ENCODE data around the gene CUBN. TPM values are rescaled to one million over a fixed set of nuclear protein-coding genes. Genes with fewer than 3 reads are reported as not detected.
A peak's percentile ranks its signal among the peaks of the same experiment; 100 is the strongest.

CUBN gene
- total RNA-seq, 1 experiment from 2014 or later = 0.07 TPM

DNA sequence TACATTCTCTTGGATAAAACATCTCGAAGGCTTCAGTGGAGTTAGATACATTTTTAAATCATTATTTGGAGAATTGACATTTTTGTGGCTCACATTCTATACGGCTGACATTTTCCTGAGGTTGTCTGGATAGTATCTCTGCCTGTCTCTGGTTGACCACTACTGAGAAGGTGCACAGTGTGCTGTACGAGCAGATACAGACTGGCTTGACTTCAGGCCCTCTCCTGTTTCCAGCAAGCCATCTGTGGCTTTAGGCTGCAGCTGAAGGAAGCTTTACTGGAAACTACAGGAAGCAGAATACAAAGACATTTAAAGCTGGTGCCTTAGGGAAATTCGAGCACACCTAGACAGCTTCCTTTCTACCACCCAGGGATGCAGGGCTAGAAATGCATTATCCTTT lies 273.0 kb downstream of the CUBN start:
- Histone ChIP-seq H3K4me1 (replicated peaks; ENCODE audit: insufficient read depth) (no peaks in the 10 kb centered on the region), H2AFZ (no peak overlapping the region), H3K4me2 (no peak overlapping the region), H3K9me2 (ENCODE audit: insufficient read depth) (no peaks in the 10 kb centered on the region), H3K27ac (no peak overlapping the region), H3K79me2 (ENCODE audit: low read depth) (no peaks in the 10 kb centered on the region), H3K4me3 (no peak overlapping the region), H3K27me3 (ENCODE audit: insufficient read depth, low read depth) (no peaks in the 10 kb centered on the region), H3K9me3 (ENCODE audit: insufficient read depth, low read depth) (no peaks in the 10 kb centered on the region), H3K36me3 (ENCODE audit: low read depth) (no peaks in the 10 kb centered on the region), H3F3A (ENCODE audit: insufficient read depth, low read depth) (no peaks in the 10 kb centered on the region), H4K20me1 (ENCODE audit: insufficient read depth) (no peaks in the 10 kb centered on the region)
- TF ChIP-seq EZH2 (IDR thresholded peaks at IDR 0.05; ENCODE audit: low read depth) = no peak
- TF ChIP-seq, protein P1, sequence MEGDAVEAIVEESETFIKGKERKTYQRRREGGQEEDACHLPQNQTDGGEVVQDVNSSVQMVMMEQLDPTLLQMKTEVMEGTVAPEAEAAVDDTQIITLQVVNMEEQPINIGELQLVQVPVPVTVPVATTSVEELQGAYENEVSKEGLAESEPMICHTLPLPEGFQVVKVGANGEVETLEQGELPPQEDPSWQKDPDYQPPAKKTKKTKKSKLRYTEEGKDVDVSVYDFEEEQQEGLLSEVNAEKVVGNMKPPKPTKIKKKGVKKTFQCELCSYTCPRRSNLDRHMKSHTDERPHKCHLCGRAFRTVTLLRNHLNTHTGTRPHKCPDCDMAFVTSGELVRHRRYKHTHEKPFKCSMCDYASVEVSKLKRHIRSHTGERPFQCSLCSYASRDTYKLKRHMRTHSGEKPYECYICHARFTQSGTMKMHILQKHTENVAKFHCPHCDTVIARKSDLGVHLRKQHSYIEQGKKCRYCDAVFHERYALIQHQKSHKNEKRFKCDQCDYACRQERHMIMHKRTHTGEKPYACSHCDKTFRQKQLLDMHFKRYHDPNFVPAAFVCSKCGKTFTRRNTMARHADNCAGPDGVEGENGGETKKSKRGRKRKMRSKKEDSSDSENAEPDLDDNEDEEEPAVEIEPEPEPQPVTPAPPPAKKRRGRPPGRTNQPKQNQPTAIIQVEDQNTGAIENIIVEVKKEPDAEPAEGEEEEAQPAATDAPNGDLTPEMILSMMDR (conservative IDR thresholded peaks at IDR 0.05) = no peak
- ChIA-PET CTCF (no interaction called here), POLR2A (ENCODE audit: unreplicated experiment) (no interaction called here)
- intact Hi-C loops (cut with micrococcal nuclease; ENCODE audit: unreplicated experiment) = no loop called here
- BruUV-seq (replicated peaks) = no TSS peak
- DNase-seq = no peak

DNA sequence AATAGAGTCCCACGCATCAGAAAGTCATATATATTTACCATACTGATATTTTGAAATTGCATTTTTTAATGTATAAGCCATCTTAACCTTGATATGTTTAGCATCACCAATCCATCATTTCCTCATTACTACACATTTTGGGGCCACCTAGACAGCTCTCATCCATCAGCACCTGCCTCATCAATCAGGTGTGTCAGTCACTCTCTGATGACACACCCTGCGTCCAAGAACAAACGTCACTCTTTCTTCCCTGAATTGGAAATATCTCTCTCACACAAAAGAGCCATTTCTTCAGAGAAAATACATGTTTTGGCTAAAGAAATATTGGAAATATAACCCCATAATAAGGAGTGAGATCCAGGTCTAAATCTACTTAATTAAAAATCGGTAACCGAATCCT lies 273.5 kb downstream of the CUBN start:
- CTCF ChIA-PET = no interaction called here
- POLR2A ChIA-PET (ENCODE audit: unreplicated experiment) = no interaction called here
- no peaks in the 10 kb centered on the region for H3K27me3 ChIP-seq (ENCODE audit: insufficient read depth, low read depth)
- H3K36me3 ChIP-seq (ENCODE audit: low read depth) = no peaks in the 10 kb centered on the region
- BruUV-seq (replicated peaks) = no TSS peak
- H3K4me2 ChIP-seq = no peak overlapping the region
- no peaks in the 10 kb centered on the region for H3F3A ChIP-seq (ENCODE audit: insufficient read depth, low read depth)
- no peak for DNase-seq
- no peaks in the 10 kb centered on the region for H3K9me3 ChIP-seq (ENCODE audit: insufficient read depth, low read depth)
- intact Hi-C loops (cut with micrococcal nuclease; ENCODE audit: unreplicated experiment) = no loop called here
- TF ChIP-seq, protein P1 (conservative IDR thresholded peaks at IDR 0.05) = no peak
- TF ChIP-seq EZH2 (IDR thresholded peaks at IDR 0.05; ENCODE audit: low read depth) = no peak
- no peaks in the 10 kb centered on the region for H3K9me2 ChIP-seq (ENCODE audit: insufficient read depth)
- no peak overlapping the region for H3K27ac ChIP-seq
- H3K4me3 ChIP-seq = no peak overlapping the region
- H4K20me1 ChIP-seq (ENCODE audit: insufficient read depth) = no peaks in the 10 kb centered on the region
- no peaks in the 10 kb centered on the region for H3K79me2 ChIP-seq (ENCODE audit: low read depth)
- no peak overlapping the region for H2AFZ ChIP-seq
- no peaks in the 10 kb centered on the region for H3K4me1 ChIP-seq (replicated peaks; ENCODE audit: insufficient read depth)

DNA sequence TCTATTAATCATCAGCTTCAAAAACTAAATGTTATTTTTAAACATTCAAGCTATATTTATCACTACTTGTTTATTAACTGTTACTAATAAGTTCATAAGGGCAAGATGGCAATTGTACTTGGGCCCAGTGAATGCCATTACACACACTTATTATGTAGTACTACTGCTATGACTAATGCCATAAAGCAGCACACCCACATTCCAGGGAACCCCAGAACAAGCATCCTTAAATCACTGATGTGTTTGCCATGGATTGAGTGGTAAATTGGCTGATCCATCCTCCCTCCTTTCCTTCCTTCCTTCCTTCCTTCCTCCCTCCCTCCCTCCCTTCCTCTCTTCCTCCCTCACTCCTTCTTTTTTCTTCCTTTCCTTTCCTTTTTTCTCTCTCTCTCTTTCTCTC lies 275.0 kb downstream of the CUBN start:
- H3K27me3 ChIP-seq (ENCODE audit: insufficient read depth, low read depth) = no peaks in the 10 kb centered on the region
- H3F3A ChIP-seq (ENCODE audit: insufficient read depth, low read depth) = no peaks in the 10 kb centered on the region
- H4K20me1 ChIP-seq (ENCODE audit: insufficient read depth) = no peaks in the 10 kb centered on the region
- no peak overlapping the region for H3K27ac ChIP-seq
- no peaks in the 10 kb centered on the region for H3K9me2 ChIP-seq (ENCODE audit: insufficient read depth)
- DNase-seq = peak in 1 of 2 experiments; percentile 53
- CTCF ChIA-PET = no interaction called here
- intact Hi-C loops (cut with micrococcal nuclease; ENCODE audit: unreplicated experiment) = loop anchor here (5.0 kb wide), 1 partner anchor 38 kb away; no protein-coding TSS in a partner anchor
- no peaks in the 10 kb centered on the region for H3K36me3 ChIP-seq (ENCODE audit: low read depth)
- no peaks in the 10 kb centered on the region for H3K9me3 ChIP-seq (ENCODE audit: insufficient read depth, low read depth)
- no peaks in the 10 kb centered on the region for H3K79me2 ChIP-seq (ENCODE audit: low read depth)
- H3K4me3 ChIP-seq = no peak overlapping the region
- TF ChIP-seq, protein P1 (conservative IDR thresholded peaks at IDR 0.05) = no peak
- TF ChIP-seq EZH2 (IDR thresholded peaks at IDR 0.05; ENCODE audit: low read depth) = no peak
- POLR2A ChIA-PET (ENCODE audit: unreplicated experiment) = no interaction called here
- no peak overlapping the region for H2AFZ ChIP-seq
- no peaks in the 10 kb centered on the region for H3K4me1 ChIP-seq (replicated peaks; ENCODE audit: insufficient read depth)
- no peak overlapping the region for H3K4me2 ChIP-seq
- BruUV-seq (replicated peaks) = no TSS peak
